GM10847 (cell line): ENCODE data around the gene CLCN6.

Source experiments
- POLR2A ChIP-seq: IDR thresholded peaks from 2 replicates; pipeline ENCODE4 v1.6.1; 2011; ENCODE audit not compliant: insufficient read length; ENCODE audit errors: extremely low read depth

Gene CLCN6

DNA sequence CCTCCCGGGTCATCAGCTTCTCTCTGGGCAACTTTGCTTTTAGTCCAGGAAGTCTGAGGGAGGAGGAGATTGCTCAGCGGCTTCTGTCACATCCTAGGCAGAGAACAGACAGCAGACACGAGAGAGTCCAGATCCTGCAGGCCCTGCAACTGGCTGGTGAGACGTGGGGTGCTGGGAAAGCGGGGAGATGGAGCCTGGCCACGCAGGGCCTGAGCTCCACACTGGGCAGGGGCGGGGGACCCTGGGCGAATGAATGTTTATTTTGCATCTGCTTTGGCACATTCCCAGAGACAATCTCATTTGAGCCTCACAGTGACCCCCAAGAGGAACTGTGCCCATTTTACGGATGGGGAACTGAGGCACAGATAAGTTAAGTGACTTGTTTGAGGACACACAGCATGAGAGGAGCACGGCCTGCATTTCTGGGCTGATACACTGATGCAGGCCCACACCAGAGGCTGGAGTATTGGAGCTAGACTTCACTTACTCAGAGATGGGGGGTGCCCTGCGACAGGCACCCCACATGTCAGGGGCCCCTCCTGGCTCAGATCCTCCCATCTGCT, 34.4 kb upstream of the CLCN6 start:
- no peak for TF ChIP-seq POLR2A

DNA sequence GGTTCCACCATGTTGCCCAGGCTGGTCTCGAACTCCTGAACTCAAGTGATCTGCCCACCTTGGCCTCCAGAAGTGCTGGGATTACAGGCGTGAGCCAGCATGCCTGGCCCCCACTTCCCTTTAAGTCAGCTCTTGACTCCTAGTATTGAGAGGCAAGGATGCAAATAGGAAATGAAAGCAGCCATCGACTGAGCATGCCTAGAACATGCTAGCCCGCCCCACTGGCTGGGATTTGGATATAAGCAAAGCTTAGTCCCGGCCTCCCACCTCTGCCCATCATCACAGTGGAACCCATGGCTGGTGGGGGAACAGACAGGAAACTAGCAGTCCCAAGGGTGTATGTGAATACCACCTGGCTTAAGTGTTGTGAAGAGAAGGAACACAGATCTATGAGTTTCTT, 33.5 kb upstream of the CLCN6 start:
- TF ChIP-seq POLR2A, result no peak

DNA sequence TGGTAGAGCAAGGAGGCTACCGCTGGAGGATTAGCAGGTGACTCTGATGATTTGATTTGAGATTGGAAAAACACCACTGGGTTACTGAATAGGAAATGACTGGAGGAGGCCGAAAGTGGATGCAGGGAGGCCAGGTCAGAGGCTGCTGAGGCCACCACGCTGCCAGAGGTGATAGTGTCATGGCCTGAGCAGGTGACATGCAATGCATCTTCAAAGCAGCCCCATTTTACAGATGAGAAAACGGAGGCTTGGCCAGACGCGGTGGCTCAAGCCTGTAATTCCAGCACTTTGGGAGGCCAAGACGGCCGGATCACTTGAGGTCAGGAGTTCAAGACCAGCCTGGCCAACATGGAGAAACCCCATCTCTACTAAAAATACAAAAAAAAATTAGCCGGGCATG, 31.2 kb upstream of the CLCN6 start:
- TF ChIP-seq POLR2A, result no peak

DNA sequence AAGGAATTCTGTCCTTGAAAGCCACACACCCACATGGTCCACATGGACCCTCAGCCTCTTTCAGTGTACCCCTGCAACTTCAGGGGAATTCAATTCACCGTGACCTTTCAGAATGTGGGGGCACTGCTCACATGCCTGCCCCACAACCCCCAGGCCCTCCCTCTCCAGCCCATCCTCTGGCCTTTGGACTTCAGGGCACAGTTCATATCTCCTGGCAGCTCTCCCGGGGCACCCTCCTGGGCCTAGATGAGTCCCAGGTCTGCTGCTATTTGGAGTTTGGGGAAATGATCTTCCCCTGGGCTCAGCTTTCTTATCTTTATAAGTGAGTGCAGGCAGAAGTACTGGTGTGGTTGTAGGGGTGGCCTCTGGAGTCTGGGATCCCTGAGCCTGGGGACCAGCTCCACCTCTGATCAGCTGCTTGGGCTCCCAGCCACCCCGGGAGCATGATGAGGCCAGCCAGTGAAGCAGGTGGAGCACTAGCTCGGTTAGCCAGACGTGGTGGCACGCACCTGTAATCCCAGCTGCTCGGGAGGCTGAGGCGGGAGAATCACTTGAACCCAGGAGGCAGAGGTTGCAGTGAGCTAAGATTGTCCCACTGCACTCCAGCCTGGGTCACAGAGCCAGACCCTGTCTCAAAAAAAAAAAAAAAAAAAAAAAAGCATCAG, 28.2 kb upstream of the CLCN6 start:
- no peak for TF ChIP-seq POLR2A

DNA sequence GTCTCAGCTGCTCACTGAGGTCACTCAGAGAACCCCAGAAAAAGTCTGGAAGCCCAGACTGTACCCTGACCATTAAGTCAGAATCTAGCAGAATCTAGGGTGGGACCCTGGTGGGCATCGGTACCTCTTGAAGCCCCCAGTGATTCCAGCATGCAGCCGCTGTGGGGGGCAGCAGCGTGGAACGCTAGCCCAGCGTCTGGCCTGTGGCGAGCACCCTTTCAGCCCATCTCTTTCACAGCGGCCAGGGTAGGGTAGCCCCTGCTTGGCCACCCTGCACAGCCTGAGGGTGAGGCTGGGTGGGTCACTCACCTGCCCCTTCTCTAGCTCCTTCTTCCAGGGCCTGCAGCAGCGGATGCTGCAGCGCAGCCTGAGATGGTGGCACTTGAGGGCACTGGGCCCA, 27.7 kb upstream of the CLCN6 start:
- TF ChIP-seq POLR2A, result no peak

DNA sequence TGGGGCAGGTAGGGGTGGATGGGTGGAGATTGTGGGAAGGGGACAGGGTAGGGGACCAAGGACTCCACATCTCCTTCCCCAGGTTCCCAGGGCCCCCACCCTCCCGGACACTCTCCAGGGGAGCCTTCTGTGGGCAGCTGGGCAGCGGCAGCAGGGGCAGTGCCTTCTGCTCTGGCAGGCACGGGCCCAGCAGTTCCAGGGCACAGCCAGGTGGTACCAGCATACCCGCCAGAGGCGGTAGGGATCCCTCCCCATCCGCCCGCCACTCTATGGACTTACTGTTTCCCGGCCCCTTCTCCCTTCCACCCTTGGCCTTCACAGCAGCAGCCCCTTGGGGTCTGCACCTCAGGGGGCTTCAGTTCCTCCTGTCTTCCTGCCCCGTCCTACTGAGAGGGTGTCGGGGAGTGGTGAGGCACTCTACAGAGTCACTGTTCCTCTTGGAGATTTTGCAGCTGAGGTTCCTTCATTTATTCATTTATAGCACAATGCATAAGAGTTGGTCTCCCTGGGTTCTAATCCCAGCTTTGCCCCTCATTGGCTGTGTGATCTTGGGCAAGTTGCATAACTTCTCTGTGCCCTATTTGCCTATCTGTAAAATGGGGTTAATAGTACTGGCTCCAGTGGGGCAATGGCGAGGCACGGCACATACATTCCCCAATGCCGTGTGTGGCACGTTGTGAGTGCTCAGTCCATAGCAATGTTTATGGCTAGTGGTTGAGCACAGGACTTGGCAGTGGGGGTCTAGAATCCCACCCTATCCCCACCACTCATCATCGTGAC, 27.0 kb upstream of the CLCN6 start:
- TF ChIP-seq POLR2A, result no peak

DNA sequence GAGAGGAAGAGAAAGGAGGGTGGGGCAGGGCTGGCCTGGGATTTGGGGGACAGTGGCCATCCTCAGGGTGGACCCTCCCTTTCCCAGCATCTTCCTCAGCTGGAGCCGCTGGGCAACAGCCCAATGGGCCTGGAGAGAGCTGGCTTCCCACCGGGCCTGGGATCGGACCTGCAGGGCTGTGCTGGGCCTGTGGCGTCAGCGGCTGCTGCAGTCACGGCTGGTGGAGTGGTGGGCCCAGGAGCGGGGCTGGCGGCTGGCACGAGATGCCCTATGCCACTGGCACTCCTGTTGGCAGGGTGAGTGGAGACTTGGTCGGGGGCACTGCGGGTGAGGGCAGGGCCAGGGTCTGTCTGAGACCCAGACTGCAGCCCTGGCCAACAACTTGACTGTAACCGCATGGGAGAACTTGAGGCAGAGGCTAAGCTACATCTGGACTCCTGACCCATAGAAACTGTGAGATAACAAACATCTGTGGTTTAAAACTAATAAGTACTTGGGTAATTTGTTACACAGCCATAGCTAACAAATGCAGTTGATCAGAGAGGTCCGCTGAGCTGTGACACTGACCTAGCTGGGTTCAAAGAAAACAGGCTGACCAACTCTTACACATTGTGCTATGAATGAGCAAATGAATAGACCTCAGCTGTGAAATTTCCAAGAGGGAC, 26.1 kb upstream of the CLCN6 start:
- TF ChIP-seq POLR2A, result no peak

DNA sequence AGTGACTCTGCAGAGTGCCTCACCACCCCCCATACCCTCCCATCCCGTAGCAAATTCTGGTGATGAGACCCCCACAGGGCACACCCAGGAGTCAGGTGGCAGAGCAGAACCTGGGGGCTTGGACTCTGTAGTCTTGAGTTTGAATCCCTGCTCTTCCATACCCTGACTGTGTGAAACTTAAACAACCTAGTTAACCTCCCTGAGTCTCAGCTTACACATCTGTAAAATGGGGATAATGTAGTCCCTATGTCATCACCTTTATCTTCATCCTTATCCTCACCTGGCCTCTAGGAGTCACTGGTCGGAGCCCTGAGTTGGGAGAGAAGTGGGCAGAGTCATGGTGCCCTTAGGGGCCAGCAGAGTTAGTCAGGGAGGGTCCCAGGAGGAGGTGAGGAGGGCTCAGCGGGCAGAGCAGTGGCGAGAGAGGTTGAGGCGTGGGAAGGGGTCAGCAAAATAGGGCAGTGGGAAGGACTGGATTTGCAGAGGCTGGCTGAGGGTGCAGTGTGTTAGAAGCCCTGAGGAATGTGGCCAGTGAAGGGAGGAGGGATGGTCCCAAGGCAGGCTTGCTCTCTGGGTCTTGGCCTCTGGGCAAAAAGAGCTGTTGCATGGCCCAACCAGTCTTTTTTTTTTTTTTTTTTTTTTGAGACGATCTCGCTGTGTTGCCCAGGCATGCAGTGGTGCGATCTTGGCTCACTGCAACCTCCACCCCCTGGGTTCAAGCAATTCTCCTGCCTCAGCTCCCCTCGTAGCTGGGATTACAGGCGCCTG, 25.4 kb upstream of the CLCN6 start:
- no peak for TF ChIP-seq POLR2A

DNA sequence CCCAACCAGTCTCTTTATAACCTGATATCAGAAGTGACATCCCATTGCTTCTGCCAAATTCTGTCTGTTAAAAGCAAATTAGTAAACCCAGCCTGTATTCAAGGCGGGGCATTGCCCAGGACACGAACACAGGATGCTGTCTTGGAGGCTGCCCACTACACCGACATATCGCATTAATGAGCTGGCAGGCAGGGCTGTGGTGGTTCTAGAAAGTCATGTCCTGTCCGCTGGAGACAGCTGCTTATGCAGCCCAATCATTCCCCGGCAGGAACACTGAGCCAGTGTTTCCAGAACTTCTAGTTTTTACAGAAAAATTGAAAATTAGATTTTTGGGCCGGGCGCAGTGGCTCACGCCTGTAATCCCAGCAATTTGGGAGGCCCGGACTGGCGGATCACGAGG, 24.7 kb upstream of the CLCN6 start:
- no peak for TF ChIP-seq POLR2A

DNA sequence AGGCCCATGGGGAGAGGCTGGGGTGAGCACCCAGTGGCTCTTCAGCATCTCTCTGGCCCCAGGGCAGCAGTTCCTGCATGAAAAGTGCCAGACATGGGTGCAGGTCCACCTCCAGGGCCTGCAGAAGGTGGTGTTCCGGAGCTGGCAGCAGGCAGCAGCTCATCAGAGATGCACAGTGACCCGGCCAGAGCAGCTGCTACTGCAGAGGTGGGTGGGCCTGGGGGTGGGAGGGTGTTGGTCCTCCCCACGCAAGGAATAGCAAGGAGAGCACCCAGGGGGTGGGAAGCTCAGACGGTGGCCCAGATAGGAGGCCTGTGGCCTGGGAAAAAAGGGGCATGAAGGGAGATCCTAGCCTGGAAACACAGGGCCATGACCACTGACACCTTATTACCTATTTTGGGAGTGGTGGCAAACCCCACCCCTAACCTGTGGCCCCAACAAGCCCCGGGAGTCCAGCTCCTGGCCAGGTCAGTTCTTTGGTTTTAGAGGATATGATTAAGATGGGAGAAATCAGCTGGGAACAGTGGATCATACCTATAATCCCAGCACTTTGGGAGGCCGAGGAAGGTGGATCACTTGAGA, 23.8 kb upstream of the CLCN6 start:
- no peak for TF ChIP-seq POLR2A

DNA sequence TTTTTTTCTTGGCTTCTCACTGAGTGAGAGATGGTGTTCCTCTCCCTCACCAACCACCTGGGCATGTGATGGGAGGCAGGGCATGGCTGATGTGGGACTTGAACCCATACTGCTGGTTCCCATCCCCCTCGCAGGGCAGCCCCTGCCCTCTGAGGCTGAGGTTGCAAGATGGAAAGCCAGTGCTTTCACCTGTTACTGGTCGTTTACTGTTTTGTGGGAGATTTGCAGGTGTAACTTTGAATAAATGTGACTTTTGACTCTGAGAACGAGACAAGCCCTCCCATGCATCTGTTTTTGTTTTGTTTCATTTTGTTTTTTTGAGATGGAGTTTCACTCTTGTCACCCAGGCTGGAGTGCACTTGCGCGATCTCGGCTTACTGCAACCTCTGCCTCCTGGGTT, 22.4 kb upstream of the CLCN6 start:
- TF ChIP-seq POLR2A, result no peak

DNA sequence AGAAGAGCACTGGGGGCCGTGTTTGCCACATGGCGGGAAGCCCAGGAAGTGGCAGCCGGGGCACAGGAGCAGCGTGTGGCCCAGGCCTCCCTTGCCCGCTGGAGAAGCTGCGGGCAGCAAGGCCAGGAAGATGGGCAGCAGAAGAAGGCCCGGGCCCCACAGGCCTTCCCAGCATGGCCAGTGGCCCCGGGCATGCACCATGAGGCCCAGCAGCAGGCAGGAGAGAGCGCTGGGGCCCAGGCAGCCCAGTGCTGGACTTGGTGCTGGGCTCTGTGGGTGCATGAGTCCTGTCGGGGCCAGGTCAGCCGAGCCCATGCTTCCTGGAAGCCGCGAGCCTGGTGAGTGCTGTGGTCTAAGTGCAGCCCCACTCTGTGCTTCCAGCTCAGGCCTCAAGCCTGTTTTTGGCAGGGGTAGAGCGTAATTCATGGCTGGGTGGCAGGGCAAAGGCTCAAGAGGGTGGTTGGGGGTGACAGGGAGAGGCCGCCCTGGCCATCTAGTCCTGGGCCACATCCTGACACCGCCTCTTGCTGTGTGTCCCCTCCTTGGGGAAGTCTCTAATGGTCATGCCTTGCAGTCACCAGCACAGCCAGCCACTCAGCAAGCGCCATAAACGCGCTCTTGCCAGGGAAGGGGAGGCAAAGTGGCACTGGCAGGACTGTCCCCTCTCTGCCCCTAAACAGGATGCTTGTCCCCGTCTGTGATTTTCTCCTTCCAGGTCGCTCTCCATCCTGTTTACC, 21.6 kb upstream of the CLCN6 start:
- no peak for TF ChIP-seq POLR2A

DNA sequence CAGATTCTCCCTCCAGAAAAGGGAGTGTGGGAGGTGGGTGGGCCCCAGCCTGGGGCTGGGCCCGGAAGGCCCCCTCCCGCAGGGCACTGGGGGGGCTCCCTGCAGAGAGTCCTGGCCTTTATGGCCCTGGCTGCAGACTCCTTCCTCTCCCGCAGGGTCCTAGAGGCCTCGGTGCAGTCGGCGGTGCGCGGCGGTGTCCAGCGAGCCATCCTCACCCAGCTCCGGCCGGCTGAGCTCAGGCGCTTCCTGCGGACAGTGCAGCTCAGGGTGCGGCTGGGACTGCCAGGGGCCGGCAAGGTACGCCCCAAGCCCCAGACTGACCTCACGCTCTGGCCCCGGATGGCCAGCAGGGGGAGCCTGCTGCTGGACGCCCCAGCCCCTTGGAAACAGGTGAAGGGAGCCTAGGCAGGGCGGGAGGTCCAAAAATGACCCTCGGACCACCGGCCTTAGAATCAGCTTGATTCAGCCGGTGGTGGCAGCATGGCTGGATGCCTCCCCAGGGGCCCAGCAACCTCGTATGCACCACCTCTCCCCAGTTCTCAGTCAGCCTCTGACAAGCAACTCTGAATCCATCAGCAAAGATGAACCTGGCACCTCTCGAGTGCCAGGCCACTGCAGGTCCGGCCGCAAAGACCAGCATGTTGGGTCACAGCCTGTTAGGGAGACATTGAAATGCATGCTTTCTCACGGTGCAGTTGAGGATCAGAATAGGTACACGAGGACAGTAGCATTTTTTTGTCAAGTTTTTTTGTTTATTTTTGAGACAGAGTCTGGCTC, 20.8 kb upstream of the CLCN6 start:
- TF ChIP-seq POLR2A, result no peak
